Prostate gland (tissue), 2 donors: ENCODE data around the gene PSMB8. TPM values are rescaled to one million over a fixed set of nuclear protein-coding genes. Genes with fewer than 3 reads are reported as not detected.

Source experiments
- DNase-seq: peaks from one replicate; pipeline ENCODE4 v3.0.0-alpha.2; 2019; ENCODE audit warnings: low spot score
- H3K27ac ChIP-seq, 2 donors: fragments of 200-600 bp; sonication (generic); 2 replicates each; pipeline ENCODE4 v1.5.1; 2017 to 2019
- H3K27me3 ChIP-seq: fragments of 200-600 bp; sonication (generic); replicated peaks from 2 replicates; pipeline ENCODE4 v1.5.1; 2019; ENCODE audit not compliant: insufficient read depth
- H3K36me3 ChIP-seq, 2 donors: fragments of 200-600 bp; sonication (generic); 1 replicate in 1 of 2; 2 replicates in 1 of 2; pipeline versions ENCODE4 v1.5.1 to v1.8.1; 2017 to 2019
- H3K4me1 ChIP-seq: fragments of 200-600 bp; sonication (generic); replicated peaks from 2 replicates; pipeline ENCODE4 v1.5.1; 2019
- H3K4me3 ChIP-seq, 2 donors: fragments of 200-600 bp; sonication (generic); 2 replicates each; pipeline ENCODE4 v1.5.1; 2017 to 2019
- H3K9me3 ChIP-seq: fragments of 200-600 bp; sonication (generic); 2 replicates; pipeline ENCODE4 v1.5.1; 2017
- POLR2A ChIP-seq: fragments of 450-650 bp; IDR thresholded peaks from one replicate; pipeline ENCODE4 v1.6.1; 2016; ENCODE audit warnings: antibody characterized with exemption, mild to moderate bottlenecking
- POLR2AphosphoS5 ChIP-seq: sonication (generic); formaldehyde crosslinking; IDR thresholded peaks from one replicate; pipeline ENCODE4 v1.6.1; 2017; ENCODE audit warnings: antibody characterized with exemption
- WGBS: methylation state at CpG from one replicate; pipeline ENCODE4 v1.1.5; 2018; 5-methylcytosine and 5-hydroxymethylcytosine counted together
- intact Hi-C: fragments of 100-400 bp; cut with DNase I; formaldehyde crosslinking; loops from one replicate; pipeline ENCODE4 v1.14.2; 2022
- total RNA-seq, 2 donors: library from RNA; depleted of rRNA; stranded (reverse); fragments of >200 nt; gene quantifications; one replicate each; pipeline ENCODE4 v1.1.0, GENCODE V29; 2016
- TF ChIP-seq, protein P1 (sequence below), 4 experiments: fragments of 200-600 bp in 2 of 4; fragments of 450-650 bp in 2 of 4; sonication (generic) in 2 of 4; IDR thresholded peaks; 1 replicate in 3 of 4; 2 replicates in 1 of 4; pipeline ENCODE4 v1.5.1; 2016 to 2019; ENCODE audit warnings: antibody characterized with exemption in 4 of 4, mild to moderate bottlenecking in 2 of 4, moderate library complexity in 2 of 4

The PSMB8 gene
- total RNA-seq: 10 to 100 TPM; 30.7 to 47.3 TPM

DNA sequence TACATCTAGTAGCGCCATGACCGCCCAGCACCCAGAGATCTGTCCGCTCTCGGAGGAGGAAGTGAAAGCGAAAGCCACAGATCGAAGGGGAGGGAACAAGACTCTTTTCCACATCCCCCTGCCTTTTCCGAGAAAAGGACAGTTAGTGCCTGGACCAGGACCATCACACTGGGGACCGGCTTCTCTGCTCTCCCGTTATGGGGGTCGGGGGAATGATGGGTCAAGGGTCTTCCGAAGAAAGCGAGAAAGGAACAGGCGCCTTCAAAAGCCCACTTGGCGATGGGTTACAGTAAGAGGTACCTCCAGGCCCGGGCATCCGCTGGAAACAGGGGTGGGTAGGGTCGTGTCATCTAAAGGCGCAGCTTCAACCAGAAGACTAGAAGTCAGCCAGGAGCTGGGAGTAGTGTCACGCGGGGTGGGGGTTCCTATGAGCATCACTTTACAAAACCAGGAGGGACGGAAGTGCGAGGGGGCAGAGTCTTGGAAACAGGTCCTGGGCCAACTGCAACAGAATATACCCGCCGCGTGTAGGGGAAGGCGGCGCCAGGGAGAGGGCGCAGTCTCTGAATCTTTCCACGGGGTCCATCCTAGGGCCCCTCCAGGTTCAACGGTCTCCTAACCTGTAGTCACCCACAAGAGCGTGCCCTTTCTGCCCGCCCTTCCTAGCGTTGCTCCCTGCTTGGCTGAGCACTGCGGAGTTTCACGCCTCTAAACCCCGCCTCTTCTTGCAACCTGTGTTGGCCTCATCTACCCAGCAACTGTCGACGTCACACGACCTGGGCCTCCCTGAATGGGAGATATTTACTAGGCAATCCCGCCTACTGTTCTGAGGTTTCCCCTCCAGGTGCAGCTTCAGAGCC is at the start of gene PSMB8:
TSS of gene PSMB8 (minus strand) at position 69 of the 860 bp plus-strand sequence. CDS start at position 18, 51 bp downstream.
- TF ChIP-seq POLR2A (peak; percentile 90), POLR2AphosphoS5 (peak; percentile 98)
- TF ChIP-seq, protein P1, sequence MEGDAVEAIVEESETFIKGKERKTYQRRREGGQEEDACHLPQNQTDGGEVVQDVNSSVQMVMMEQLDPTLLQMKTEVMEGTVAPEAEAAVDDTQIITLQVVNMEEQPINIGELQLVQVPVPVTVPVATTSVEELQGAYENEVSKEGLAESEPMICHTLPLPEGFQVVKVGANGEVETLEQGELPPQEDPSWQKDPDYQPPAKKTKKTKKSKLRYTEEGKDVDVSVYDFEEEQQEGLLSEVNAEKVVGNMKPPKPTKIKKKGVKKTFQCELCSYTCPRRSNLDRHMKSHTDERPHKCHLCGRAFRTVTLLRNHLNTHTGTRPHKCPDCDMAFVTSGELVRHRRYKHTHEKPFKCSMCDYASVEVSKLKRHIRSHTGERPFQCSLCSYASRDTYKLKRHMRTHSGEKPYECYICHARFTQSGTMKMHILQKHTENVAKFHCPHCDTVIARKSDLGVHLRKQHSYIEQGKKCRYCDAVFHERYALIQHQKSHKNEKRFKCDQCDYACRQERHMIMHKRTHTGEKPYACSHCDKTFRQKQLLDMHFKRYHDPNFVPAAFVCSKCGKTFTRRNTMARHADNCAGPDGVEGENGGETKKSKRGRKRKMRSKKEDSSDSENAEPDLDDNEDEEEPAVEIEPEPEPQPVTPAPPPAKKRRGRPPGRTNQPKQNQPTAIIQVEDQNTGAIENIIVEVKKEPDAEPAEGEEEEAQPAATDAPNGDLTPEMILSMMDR (IDR thresholded peaks at IDR 0.05): peak in 2 of 4 experiments; percentile 35 to 43
- peaks cover 0 to 13% of the 10 kb centered on the region in 2 donors for H3K36me3 ChIP-seq
- no peaks in the 10 kb centered on the region for H3K27me3 ChIP-seq
- no peaks in the 10 kb centered on the region for H3K9me3 ChIP-seq
- intact Hi-C loops: loop anchor here (5.0 kb wide), 1 partner anchor 123 kb away; the partner anchor contains the start of gene BRD2
- peak within 1 kb of the TSS; percentile 72 to 75 for H3K4me3 ChIP-seq
- WGBS: under 1% methylated on average over 35 of the region's 40 CpGs
- H3K4me1 ChIP-seq: peaks cover 2% of the 10 kb centered on the region
- peak; percentile 98 for DNase-seq
- H3K27ac ChIP-seq: peak within 1 kb of the TSS; percentile 91 to 95

DNA sequence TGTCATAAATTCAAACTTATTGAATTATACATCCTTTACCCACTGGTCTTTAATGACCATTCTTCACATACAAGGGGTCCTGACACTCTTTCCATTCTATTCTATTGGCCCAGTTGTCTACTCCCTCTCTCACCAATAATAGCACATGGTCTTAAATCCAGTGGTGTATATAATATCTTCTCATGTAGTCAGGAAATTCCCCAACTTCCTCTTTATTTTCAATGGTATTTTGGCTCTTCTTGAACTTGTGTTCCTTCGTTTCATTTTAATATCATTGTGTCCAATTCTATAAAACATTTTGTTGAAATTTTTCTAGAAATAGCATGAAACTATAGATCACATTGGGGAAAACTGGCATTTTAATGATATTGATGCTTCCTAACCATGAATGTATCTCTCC is 47.0 kb upstream of the PSMB8 start:
- intact Hi-C loops: no loop called here
- Histone ChIP-seq H3K36me3 (no peaks in the 10 kb centered on the region), H3K4me3 (no peak overlapping the region), H3K9me3 (no peaks in the 10 kb centered on the region), H3K27ac (no peak overlapping the region), H3K4me1 (peaks cover 5% of the 10 kb centered on the region), H3K27me3 (no peaks in the 10 kb centered on the region)
- TF ChIP-seq POLR2AphosphoS5 (no peak), POLR2A (no peak)
- TF ChIP-seq, protein P1 (IDR thresholded peaks at IDR 0.05): no peak
- no peak for DNase-seq
- 61% methylated on average over 1 of the region's 1 CpG for WGBS

DNA sequence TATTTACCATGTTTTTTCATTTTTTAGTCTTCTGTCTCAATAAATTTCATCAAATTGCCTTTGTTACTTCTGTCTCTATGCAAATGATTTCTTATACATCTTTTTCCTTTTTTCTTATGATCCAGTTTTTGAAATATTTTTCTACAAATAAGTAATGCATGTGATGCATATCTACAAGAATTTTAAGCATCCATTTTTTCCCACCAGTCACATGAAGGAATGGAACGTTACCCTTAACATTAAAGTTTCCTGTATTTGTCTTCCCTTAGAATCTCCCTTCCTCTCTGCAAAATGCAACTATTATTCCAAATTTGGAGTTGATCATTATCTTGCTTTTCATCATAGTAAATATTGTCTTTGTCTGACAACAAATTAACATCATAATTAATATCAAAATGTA is 45.7 kb upstream of the PSMB8 start:
- no peaks in the 10 kb centered on the region for H3K27me3 ChIP-seq
- intact Hi-C loops: loop anchor here (5.0 kb wide), 2 partner anchors 43 to 93 kb away; no protein-coding TSS in a partner anchor
- no peak overlapping the region for H3K4me3 ChIP-seq
- TF ChIP-seq, protein P1 (IDR thresholded peaks at IDR 0.05): no peak
- TF ChIP-seq POLR2A (no peak), POLR2AphosphoS5 (no peak)
- 35% methylated on average over 1 of the region's 1 CpG for WGBS
- H3K9me3 ChIP-seq: no peaks in the 10 kb centered on the region
- no peaks in the 10 kb centered on the region for H3K36me3 ChIP-seq
- no peaks in the 10 kb centered on the region for H3K4me1 ChIP-seq
- no peak overlapping the region for H3K27ac ChIP-seq
- no peak for DNase-seq

DNA sequence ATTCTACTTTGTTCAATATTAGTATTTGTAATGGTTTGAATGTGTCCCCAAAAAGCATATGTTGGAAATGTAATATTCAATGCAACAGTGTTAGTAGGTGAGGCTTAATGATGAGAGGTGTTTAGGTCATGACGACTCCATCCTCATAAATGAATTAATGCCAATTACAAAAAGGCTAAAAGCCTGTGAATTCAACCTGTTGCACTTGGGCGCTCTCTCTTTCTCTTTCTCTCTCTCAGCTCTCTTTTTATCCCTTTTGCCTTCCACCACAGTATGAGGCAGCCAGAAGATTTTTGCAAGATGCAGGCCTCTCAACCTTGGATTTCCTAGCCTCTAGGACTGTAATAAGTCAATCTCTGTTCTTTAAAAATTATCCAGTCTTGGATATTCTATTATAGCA is 44.7 kb upstream of the PSMB8 start:
- TF ChIP-seq POLR2AphosphoS5 (no peak), POLR2A (no peak)
- TF ChIP-seq, protein P1 (IDR thresholded peaks at IDR 0.05): no peak
- Histone ChIP-seq H3K4me1 (no peaks in the 10 kb centered on the region), H3K27ac (no peak overlapping the region), H3K36me3 (no peaks in the 10 kb centered on the region), H3K9me3 (no peaks in the 10 kb centered on the region), H3K27me3 (no peaks in the 10 kb centered on the region), H3K4me3 (no peak overlapping the region)
- 69% methylated on average over 2 of the region's 2 CpGs for WGBS
- no peak for DNase-seq
- intact Hi-C loops: loop anchor here (5.0 kb wide), 2 partner anchors 44 to 94 kb away; no protein-coding TSS in a partner anchor
